ENCODE data around the gene CDK18.

CDK18 gene

GRCh38 chr1:205569411-205570172, 65.1 kb downstream of the CDK18 start:
- DNase-seq (ENCODE audit: low read depth) = no peak

DNA sequence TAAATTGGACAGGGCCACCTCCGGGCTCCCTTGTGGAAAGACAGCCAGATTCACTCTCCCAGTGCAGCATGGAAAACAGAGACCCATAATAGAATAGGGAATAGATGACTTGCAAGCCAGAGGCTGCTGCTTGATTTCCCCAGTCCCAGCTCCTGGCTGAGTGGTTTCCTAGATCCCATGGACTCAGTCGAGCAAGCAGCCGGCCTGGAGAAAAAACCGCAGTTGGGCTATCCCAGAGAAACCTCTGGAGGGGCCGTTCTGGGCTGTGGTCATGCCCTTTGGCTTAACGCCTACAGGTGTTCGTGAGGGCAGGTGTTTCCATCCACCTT, 65.7 kb downstream of the CDK18 start:
- no peak for DNase-seq (ENCODE audit: low read depth)

DNA sequence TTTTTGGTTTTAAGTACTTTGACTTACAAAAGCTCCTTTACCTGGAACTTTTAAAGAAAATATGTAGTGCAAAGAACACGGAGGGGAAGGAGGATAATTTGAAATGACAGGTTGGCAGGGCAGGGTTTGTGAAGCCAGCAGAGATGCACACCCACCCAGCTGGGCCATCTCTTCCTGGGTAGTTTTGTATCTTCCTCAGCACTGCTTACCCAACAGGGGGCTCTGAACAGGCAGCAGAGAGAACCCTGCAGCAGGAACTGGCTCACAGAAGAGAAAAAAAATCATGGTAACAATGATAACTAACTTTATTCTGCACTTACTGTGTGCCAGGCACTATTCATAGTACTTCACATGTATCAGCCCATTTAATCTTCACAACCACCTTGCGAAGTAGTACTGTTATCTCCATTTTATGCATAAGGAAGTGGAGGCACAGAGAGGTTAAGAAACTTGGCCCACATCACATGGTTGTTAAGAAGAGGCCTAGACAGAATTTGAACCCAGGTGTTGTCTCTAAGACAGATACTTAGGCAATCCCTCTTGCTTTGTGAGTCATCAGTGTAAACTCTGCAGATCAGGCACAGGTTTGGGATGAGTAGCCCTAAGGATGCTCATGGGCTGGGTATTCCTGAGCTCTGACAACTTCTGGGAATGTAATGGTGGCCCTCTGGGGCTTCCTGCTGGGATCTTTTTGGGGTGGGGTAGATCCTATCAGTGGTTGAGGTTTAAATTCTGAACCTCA, 66.5 kb downstream of the CDK18 start:
- no peak for DNase-seq (ENCODE audit: low read depth)

- DNase-seq (ENCODE audit: low read depth) = no peak
Measured at GRCh38 chr1:205571747-205572146, 67.3 kb downstream of the CDK18 start.

DNA sequence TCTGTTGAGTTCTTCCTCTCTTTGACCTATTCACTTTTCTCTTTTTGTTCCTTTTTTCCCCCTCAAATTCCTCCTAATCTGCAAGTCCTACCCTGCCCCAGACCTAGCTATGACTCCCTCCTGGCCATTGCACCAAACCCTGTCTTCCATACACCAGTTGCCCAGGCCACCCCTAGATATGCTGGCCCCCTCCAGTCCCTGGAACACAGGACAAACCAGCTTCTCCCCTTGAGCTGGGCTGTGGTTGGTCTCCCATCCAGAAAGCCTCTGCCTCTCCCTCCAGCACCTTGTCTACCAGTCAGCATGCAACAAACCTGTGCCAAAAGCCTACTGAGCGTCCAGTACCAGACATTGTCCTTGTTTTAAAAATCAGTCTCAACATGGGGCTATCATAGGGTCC, 68.0 kb downstream of the CDK18 start:
- DNase-seq (ENCODE audit: low read depth) = no peak

GRCh38 chr1:205575294-205575885, 70.9 kb downstream of the CDK18 start:
- no peak for DNase-seq (ENCODE audit: low read depth)

- no peak for DNase-seq (ENCODE audit: low read depth)
Measured at GRCh38 chr1:205576011-205576410, 71.5 kb downstream of the CDK18 start.

DNA sequence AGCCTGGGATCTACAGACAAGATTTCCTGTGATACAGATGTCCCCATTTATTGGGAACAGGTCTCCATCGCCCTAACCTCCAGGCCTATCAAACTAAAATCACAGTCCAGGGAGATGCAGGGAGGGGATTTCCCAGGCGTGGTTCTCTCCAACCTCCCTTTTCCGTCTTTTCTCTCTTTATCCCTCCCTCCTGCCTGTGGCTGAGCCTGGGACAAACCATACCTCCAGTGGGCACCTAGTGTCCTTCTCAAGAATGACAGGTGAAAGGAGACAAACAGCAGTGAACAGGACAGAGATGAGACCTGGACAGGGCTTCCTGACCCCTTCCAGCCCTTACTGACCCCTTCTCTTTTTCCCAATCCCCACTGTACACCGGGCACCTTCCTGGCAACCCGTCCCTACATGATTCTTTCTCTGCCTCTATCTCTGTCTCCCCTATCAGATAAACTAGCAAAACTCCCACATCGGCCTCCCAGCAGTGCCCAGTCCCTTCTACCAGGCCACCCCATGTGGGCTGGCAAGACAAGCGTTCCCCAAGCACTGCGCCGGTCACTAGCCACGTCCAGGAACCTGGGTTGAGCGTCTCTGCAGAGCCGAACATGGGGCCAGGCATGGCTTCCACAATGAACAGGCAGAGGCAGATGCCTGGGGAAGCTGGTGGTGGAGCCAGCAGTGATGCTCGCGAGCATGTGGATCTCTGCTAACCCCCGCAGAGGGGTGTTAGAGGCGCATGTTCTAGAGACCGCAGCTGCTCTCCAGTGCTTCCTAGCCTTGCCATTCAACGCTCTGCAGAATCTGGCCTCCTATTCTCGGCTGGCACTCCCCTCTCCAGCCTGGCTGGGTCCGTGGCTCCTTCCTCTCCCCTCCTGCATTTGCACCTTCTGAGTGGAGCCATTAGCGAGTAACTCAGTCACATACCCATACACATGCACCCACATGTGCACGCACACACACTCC, 72.6 kb downstream of the CDK18 start:
- no peak for DNase-seq (ENCODE audit: low read depth)

DNA sequence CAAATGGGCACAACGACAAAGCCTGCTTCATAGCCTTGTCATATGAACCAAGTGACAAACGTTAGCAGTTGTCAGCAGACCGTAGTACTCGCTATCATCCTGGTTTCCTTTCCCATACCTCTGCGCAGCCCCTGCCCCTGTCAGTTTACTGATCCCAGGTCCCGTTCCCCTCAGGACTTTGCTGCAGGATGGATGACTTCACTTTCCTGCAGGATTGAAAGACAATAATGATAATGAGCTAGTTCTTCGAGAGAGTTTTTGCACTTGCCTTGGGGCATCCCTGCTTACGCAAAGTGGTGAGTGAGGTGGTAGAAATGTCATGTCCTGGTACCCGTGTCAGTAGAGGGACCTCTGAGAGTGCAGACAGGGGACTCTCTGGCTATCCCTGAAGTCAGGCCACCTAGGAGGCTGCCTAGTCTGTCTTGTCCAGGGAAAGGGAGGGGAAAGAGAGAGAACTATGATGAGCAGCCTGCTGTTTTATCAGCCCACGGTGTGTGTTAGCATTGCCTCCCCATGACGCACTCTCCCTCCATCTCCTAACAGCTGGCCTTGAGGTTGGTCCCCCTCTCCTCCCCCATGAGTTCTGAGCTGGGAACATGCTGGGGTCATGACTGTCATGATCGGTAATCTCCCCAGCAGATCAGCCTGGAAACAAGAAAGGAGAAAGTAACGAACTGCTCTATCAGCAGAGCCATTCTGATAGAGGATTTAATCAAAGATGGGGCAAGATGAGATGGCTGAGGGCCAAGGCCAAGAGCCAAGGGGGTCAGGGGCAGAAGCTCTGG, 73.6 kb downstream of the CDK18 start:
- no peak for DNase-seq (ENCODE audit: low read depth)

- no peak for DNase-seq (ENCODE audit: low read depth)
Measured at GRCh38 chr1:205578780-205579571, 74.5 kb downstream of the CDK18 start.

GRCh38 chr1:205579711-205580110, 75.2 kb downstream of the CDK18 start:
- DNase-seq (ENCODE audit: low read depth) = no peak

GRCh38 chr1:205580140-205580922, 75.9 kb downstream of the CDK18 start:
- DNase-seq (ENCODE audit: low read depth) = no peak

DNA sequence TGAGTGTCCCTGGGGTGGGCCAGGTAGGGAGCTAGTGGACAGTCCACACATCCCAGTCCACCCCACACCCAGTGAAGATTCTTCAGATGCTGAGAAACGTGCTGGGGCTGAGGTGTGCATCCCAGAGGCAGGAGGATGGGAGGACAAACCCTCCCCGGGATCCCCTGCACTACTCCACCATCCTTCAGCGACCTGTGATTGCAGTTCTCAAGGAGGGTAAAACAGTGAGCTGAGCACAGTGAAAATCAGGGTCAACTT, 76.4 kb downstream of the CDK18 start:
- DNase-seq (ENCODE audit: low read depth) = no peak

- no peak for DNase-seq (ENCODE audit: low read depth)
Measured at GRCh38 chr1:205581321-205581980, 77.0 kb downstream of the CDK18 start.

GRCh38 chr1:205582046-205582445, 77.6 kb downstream of the CDK18 start:
- no peak for DNase-seq (ENCODE audit: low read depth)

Data from EH (cell line).